Central memory CD4-positive, alpha-beta T cell (primary cell): ENCODE data around the gene HRCT1.
A peak's percentile ranks its signal among the peaks of the same experiment; 100 is the strongest.

Experiments used
- DNase-seq: peaks from one replicate; pipeline ENCODE4 v3.0.0; 2022

Gene HRCT1

DNA sequence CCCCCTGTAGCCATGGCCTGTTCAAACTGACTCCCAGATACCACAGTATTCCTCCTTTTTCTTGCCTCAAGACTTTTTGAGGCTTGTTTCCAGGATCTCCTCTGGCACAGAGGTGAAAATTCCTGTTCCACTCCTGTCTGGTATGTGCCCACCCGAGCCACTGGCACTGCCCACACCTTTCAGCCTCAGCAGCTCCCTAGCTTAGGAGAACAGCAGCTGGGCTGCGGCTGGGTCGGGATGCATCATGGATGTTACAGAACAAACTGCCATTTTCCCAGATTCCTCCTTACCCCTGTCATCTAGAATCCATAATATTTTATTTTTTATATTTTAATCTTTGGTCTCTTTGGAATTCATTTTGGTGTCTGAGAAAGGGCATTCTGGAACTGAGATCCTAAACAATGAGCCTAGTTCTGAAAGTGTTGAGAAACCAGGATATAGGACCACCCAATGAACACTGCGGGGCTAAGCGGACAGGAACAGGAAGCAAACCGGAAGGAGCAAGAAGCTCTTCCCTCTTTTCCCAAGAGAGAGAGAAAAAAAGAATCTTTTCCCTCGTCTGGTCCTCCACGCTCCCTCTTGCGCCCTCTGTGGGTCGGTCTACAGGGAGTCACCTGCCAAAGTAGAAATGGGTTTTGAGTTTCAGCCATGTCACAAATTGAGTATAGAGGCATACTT lies 39.5 kb downstream of the HRCT1 start:
- peak; percentile 41 for DNase-seq

DNA sequence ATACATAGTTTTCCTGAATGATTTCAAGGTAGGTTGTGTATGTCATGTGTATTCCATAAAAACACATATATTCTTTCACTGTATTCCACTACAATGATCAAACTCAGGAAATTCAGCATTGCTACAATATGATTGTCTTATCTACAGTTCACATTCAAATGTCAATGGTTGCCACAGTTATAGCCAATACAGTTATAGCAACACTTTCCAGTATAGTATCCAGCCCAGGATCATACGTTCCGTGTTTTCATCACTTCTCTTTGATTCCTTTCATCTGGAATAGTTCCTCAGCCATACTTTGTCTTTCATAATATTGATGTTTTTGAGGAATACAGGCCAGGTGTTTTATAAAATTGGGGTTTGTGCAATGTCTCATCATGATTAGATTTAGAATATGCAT lies 42.4 kb downstream of the HRCT1 start:
- no peak for DNase-seq

DNA sequence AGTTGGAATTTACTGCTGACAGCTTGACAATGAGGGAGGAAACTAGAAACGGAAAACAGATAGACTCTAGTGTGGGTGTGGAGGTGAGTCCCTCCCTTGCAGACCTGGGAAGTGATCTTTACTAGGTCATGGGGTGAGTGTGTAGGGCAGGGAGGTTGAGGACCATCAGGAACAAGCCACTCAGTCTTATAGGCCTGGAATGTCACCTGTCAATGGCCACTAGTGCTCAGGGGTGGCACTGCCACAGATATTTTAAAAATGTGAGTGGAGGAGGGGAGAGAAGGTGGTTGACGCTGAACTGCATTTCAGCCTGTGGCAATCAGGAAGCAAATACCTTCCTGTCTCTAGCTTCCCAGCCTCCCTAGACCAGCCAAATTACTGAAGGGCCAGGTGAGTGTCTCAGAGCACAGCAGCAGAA lies 42.9 kb downstream of the HRCT1 start:
- no peak for DNase-seq

DNA sequence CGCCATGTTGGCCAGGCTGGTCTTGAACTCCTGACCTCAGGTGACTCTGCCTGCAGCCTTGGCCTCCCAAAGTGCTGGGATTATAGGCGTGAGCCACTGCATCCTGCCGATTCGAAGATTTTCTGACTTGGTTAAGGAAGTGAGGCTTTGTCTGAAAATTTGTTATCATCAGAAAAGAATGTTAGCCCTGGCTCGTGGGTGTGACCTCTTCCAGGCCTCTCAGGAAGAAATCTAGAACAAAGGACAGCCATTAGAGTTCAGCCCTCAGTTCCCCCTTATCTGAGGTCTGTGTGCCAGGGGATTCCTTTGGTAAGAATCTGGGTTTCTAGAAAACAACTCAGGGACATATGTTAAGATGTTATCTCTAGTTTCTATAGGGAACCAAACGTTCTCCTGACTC lies 45.7 kb downstream of the HRCT1 start:
- no peak for DNase-seq

DNA sequence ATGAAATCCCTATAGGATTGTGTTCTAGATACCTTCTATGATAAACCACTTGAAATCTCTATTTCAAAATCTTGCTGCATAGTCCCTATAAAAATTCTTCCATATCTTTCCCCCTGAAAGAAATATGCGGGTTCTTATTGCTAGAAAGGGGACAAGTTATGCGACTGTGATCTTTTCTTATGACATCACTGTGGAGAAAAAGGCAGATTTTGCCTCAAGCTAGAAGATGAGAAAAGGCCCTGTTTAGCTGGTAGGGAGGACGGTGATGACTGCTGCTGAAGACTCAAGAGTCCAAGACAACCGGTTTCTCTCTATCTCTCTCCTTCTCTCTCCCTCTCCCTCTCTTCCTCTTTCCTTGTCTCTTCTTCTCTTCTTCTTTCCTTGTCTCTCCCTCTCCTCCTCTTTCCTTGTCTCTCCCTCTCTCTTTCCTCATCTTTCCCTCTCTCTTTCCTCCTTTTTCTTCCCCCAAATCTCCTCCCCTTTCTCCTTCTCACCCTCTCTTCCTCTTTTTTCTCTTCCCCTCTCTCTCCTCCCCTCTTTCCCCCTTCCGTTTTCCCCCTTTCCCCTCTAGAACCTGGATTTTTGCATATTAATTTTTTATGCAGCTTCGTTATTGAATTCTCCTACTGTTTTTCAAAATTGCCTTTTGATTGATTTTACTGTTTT lies 46.7 kb downstream of the HRCT1 start:
- DNase-seq, result no peak

DNA sequence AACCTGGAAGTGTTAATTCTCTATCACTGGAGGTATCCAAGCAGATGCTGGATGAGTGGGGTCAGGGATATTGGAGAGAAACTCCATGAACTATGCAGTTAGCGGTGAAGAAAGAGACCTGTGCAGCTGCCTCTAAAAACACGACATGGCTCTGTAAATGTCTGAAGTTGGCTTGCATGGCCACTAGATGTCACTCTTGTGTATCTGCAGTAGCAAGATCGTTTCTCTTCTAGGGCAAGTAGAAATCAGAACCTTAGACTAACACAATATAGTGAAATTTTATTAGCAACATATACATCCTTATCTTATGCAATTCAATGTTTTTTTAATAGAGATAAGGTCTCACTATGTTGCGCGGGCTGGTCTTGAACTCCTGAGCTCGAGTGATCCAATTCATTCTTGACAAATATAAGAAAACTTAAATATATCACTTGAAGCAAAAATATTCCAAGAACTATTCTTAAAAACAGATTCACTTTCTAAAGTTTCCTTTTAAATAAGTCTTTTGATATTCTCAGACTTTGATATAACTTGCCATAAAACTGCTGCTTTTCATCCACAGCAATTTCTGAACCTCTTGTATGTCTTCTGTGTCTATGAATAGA lies 49.0 kb downstream of the HRCT1 start:
- peak; percentile 52 for DNase-seq

DNA sequence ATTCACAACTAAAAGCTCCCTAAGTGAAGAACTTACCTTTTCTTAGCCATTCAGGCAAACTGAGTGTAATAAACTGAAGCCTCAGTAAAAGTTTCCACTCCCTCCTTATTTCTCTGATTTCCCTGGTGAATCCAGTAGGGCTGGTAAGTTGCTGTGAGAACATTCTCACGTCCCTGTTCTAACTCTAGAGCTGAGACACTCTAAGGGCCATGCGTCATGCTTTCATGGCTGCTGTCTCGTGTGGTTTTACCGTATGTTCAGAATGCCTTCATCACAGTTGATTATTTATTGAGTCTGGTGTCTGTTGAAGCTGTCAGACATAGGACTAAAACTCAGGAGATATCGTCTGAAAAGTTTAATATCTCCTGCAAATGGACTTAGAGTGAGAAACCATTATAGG lies 50.6 kb downstream of the HRCT1 start:
- DNase-seq, result no peak
